Measurements from ENCODE around the gene PNMA8A. TPM values are rescaled to one million over a fixed set of nuclear protein-coding genes. Genes with fewer than 3 reads are reported as not detected.
"Not testable (repeated sequence)": the region's sequence is repeated elsewhere in the genome, so short reads cannot be mapped to it uniquely, and the experiment has no call there.

The PNMA8A gene
- total RNA-seq, 1 experiment from 2014 or later: not detected

DNA sequence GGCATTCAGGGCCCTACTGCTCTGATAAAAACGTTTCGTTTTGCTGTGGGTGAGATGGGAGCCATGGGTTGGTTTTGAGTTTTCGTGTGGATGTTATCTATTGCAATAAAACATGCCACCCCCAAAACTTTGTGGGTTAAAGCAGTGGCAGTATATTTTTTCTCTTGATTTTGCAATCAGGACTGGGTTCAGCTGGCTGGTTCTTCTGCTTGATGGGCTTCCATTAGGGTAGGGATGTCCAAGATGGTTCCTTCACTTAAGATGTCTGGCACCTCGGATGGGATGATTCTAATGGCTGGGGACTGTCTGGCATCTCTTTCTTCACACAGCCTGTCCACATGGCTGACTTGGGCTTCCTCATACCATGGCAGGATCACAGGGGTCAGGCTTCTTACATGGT lies 39.9 kb upstream of the PNMA8A start:
- H3K4me2 ChIP-seq (ENCODE audit: low read depth, low read length, poor library complexity, severe bottlenecking): no peak overlapping the region
- peaks cover 6% of the 10 kb centered on the region; the same call in 1 of the 2 replicates for H3K9me3 ChIP-seq (ENCODE audit: low read length)
- no peaks in the 10 kb centered on the region for H3K4me1 ChIP-seq (ENCODE audit: low read length)
- H3K4me3 ChIP-seq (ENCODE audit: low read length): no peak overlapping the region
- no peaks in the 10 kb centered on the region for H3K79me2 ChIP-seq (ENCODE audit: low read length)
- H4K20me1 ChIP-seq (ENCODE audit: insufficient read depth, low read depth, low read length): no peaks in the 10 kb centered on the region
- no peak overlapping the region for H3K27ac ChIP-seq (ENCODE audit: low read length)
- H3K36me3 ChIP-seq (ENCODE audit: insufficient read depth, low read length): no peaks in the 10 kb centered on the region
- no peaks in the 10 kb centered on the region for H3K27me3 ChIP-seq (ENCODE audit: low read length)
- no peak for DNase-seq
- no peak overlapping the region for H2AFZ ChIP-seq (ENCODE audit: low read length)
- no peak overlapping the region for H3K9ac ChIP-seq (ENCODE audit: low read length)
- no peaks in the 10 kb centered on the region for H3K9me2 ChIP-seq (replicated peaks; ENCODE audit: insufficient read depth, low read length)

DNA sequence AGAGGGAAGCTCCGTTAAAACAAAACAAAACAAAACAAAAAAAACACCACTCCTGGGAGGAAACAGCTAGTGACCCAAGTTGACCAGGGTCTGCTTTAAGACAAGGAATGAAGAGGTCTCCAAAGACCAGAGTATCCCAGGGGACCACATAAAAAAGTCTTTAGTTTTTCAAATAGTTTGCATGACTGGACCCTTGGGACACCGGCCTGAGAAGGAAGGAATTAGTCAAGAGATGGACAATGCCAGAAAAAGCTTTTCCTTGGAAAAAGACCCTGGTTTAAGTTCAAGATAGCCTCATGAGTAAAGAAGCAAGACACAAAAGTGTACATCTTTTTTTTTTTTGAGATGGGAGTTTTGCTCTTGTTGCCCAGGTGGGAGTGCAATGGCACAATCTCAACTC lies 36.8 kb upstream of the PNMA8A start:
- Histone ChIP-seq H3K4me1 (ENCODE audit: low read length) (no peaks in the 10 kb centered on the region), H4K20me1 (ENCODE audit: insufficient read depth, low read depth, low read length) (no peaks in the 10 kb centered on the region), H3K27ac (ENCODE audit: low read length) (no peak overlapping the region), H3K9ac (ENCODE audit: low read length) (no peak overlapping the region), H3K4me2 (ENCODE audit: low read depth, low read length, poor library complexity, severe bottlenecking) (no peak overlapping the region), H2AFZ (ENCODE audit: low read length) (no peak overlapping the region), H3K9me2 (replicated peaks; ENCODE audit: insufficient read depth, low read length) (no peaks in the 10 kb centered on the region), H3K27me3 (ENCODE audit: low read length) (no peaks in the 10 kb centered on the region), H3K36me3 (ENCODE audit: insufficient read depth, low read length) (no peaks in the 10 kb centered on the region), H3K79me2 (ENCODE audit: low read length) (no peaks in the 10 kb centered on the region), H3K4me3 (ENCODE audit: low read length) (no peak overlapping the region), H3K9me3 (ENCODE audit: low read length) (peaks cover 6% of the 10 kb centered on the region; the same call in 1 of the 2 replicates)
- no peak for DNase-seq

DNA sequence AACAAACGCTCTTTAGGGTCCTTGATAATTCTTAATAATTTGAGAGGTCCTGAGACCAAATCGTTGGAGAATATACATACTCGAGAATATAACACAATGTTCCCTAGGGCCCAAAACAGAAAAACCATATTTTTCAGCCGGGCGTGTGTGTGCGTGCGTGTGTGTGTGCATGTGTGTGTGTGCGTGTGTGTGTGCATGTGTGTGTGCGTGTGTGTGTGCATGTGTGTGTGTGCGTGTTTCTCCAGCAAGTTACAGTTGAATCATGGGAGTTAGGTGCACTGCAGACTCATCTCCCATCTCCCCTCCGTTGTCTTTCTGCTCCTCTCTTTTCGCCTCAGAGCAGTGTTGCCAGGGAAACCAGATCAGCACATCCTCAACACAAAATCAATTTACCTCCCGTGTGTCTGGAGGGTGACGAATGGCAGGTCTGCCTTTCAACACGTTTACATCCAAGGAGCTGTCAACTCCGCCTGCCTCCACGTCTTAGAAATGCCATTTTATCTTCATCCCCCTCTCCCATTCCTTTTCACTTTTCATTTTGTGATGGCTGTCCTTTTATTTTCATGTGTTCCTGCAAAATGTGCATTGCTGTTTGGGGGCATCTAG lies 32.6 kb upstream of the PNMA8A start:
- H3K9me3 ChIP-seq (ENCODE audit: low read length): no peaks in the 10 kb centered on the region
- no peak for DNase-seq
- no peaks in the 10 kb centered on the region for H3K79me2 ChIP-seq (ENCODE audit: low read length)

GRCh38 chr19:46502891-46503290 lies 31.5 kb upstream of the PNMA8A start:
- H3K79me2 ChIP-seq (ENCODE audit: low read length): no peaks in the 10 kb centered on the region
- H3K27me3 ChIP-seq (ENCODE audit: low read length): no peaks in the 10 kb centered on the region
- H4K20me1 ChIP-seq (ENCODE audit: insufficient read depth, low read depth, low read length): no peaks in the 10 kb centered on the region
- no peak overlapping the region for H3K4me2 ChIP-seq (ENCODE audit: low read depth, low read length, poor library complexity, severe bottlenecking)
- no peaks in the 10 kb centered on the region for H3K4me1 ChIP-seq (ENCODE audit: low read length)
- no peak overlapping the region for H3K9ac ChIP-seq (ENCODE audit: low read length)
- no peaks in the 10 kb centered on the region for H3K9me2 ChIP-seq (replicated peaks; ENCODE audit: insufficient read depth, low read length)
- H3K27ac ChIP-seq (ENCODE audit: low read length): no peak overlapping the region
- no peak overlapping the region for H3K4me3 ChIP-seq (ENCODE audit: low read length)
- no peak for DNase-seq
- no peaks in the 10 kb centered on the region for H3K9me3 ChIP-seq (ENCODE audit: low read length)
- H2AFZ ChIP-seq (ENCODE audit: low read length): no peak overlapping the region
- H3K36me3 ChIP-seq (ENCODE audit: insufficient read depth, low read length): no peaks in the 10 kb centered on the region

More for the DNA sequence above, 32.6 kb upstream of the PNMA8A start:
- no peaks in the 10 kb centered on the region for H4K20me1 ChIP-seq (ENCODE audit: insufficient read depth, low read depth, low read length)
- no peaks in the 10 kb centered on the region for H3K4me1 ChIP-seq (ENCODE audit: low read length)
- H2AFZ ChIP-seq (ENCODE audit: low read length): no peak overlapping the region
- no peaks in the 10 kb centered on the region for H3K9me2 ChIP-seq (replicated peaks; ENCODE audit: insufficient read depth, low read length)
- H3K27ac ChIP-seq (ENCODE audit: low read length): no peak overlapping the region
- H3K4me2 ChIP-seq (ENCODE audit: low read depth, low read length, poor library complexity, severe bottlenecking): no peak overlapping the region
- H3K9ac ChIP-seq (ENCODE audit: low read length): no peak overlapping the region
- no peaks in the 10 kb centered on the region for H3K36me3 ChIP-seq (ENCODE audit: insufficient read depth, low read length)
- no peaks in the 10 kb centered on the region for H3K27me3 ChIP-seq (ENCODE audit: low read length)
- H3K4me3 ChIP-seq (ENCODE audit: low read length): no peak overlapping the region

- H3K9ac ChIP-seq (ENCODE audit: low read length): no peak overlapping the region
- H3K79me2 ChIP-seq (ENCODE audit: low read length): no peaks in the 10 kb centered on the region
- no peak overlapping the region for H2AFZ ChIP-seq (ENCODE audit: low read length)
- H3K4me2 ChIP-seq (ENCODE audit: low read depth, low read length, poor library complexity, severe bottlenecking): no peak overlapping the region
- H3K4me3 ChIP-seq (ENCODE audit: low read length): no peak overlapping the region
- no peaks in the 10 kb centered on the region for H3K9me2 ChIP-seq (replicated peaks; ENCODE audit: insufficient read depth, low read length)
- H3K36me3 ChIP-seq (ENCODE audit: insufficient read depth, low read length): no peaks in the 10 kb centered on the region
- no peaks in the 10 kb centered on the region for H3K27me3 ChIP-seq (ENCODE audit: low read length)
- H4K20me1 ChIP-seq (ENCODE audit: insufficient read depth, low read depth, low read length): no peaks in the 10 kb centered on the region
- no peak for DNase-seq
- H3K27ac ChIP-seq (ENCODE audit: low read length): no peak overlapping the region
- no peaks in the 10 kb centered on the region for H3K4me1 ChIP-seq (ENCODE audit: low read length)
- H3K9me3 ChIP-seq (ENCODE audit: low read length): no peaks in the 10 kb centered on the region
Observed at GRCh38 chr19:46499692-46500091, 28.3 kb upstream of the PNMA8A start.

GRCh38 chr19:46497773-46498172 lies 26.4 kb upstream of the PNMA8A start:
- H3K79me2 ChIP-seq (ENCODE audit: low read length): no peaks in the 10 kb centered on the region
- H3K36me3 ChIP-seq (ENCODE audit: insufficient read depth, low read length): no peaks in the 10 kb centered on the region
- no peak overlapping the region for H3K9ac ChIP-seq (ENCODE audit: low read length)
- H3K4me3 ChIP-seq (ENCODE audit: low read length): no peak overlapping the region
- H3K9me2 ChIP-seq (replicated peaks; ENCODE audit: insufficient read depth, low read length): no peaks in the 10 kb centered on the region
- no peaks in the 10 kb centered on the region for H3K27me3 ChIP-seq (ENCODE audit: low read length)
- H4K20me1 ChIP-seq (ENCODE audit: insufficient read depth, low read depth, low read length): no peaks in the 10 kb centered on the region
- H3K9me3 ChIP-seq (ENCODE audit: low read length): no peaks in the 10 kb centered on the region
- H3K4me2 ChIP-seq (ENCODE audit: low read depth, low read length, poor library complexity, severe bottlenecking): no peak overlapping the region
- H2AFZ ChIP-seq (ENCODE audit: low read length): no peak overlapping the region
- DNase-seq: no peak
- no peak overlapping the region for H3K27ac ChIP-seq (ENCODE audit: low read length)
- no peaks in the 10 kb centered on the region for H3K4me1 ChIP-seq (ENCODE audit: low read length)

DNA sequence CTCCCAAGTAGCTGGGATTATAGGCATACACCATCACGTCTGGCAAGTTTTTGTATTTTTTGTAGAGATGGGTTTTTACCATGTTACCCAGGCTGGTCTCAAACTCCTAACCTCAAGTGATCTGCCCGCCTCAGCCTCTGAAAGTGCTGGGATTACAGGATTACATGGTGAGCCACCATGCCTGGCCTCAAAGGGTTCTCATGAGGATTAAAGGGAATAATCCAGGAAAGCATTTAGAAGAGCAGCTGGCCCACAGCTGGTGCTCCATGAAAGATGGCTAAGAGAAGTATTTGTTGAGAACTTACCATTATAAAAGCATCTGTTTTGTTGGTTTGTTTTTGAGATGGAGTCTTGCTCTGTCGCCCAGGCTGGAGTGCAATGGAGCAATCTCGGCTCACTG lies 25.5 kb upstream of the PNMA8A start:
- H2AFZ ChIP-seq (ENCODE audit: low read length); H3K4me1 ChIP-seq (ENCODE audit: low read length); H3K27me3 ChIP-seq (ENCODE audit: low read length); DNase-seq; H3K79me2 ChIP-seq (ENCODE audit: low read length); H3K9ac ChIP-seq (ENCODE audit: low read length); H4K20me1 ChIP-seq (ENCODE audit: insufficient read depth, low read depth, low read length); H3K4me2 ChIP-seq (ENCODE audit: low read depth, low read length, poor library complexity, severe bottlenecking); H3K9me3 ChIP-seq (ENCODE audit: low read length); H3K9me2 ChIP-seq (replicated peaks; ENCODE audit: insufficient read depth, low read length); H3K36me3 ChIP-seq (ENCODE audit: insufficient read depth, low read length); H3K4me3 ChIP-seq (ENCODE audit: low read length); H3K27ac ChIP-seq (ENCODE audit: low read length): not testable (repeated sequence)

DNA sequence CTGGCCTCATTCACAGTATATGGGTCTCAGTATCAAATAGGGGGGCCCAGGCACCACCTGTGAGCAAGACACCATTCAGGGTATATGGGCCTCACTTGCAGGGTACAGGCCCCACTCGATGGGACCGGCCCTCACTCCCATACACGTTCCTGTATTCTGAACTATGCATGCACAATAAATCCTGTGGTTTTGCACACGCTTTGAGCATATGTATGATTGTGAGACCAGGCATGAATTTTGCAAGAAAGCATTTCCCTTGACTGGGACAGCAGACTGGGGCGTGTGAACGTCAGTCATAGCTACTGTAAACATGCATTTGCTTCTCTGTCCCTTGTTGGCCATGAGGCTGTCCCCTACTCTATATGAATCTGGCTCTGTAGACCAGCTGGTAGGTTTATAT lies 24.9 kb upstream of the PNMA8A start:
- DNase-seq: no peak
- no peaks in the 10 kb centered on the region for H4K20me1 ChIP-seq (ENCODE audit: insufficient read depth, low read depth, low read length)
- H2AFZ ChIP-seq (ENCODE audit: low read length): no peak overlapping the region
- H3K36me3 ChIP-seq (ENCODE audit: insufficient read depth, low read length): no peaks in the 10 kb centered on the region
- H3K27ac ChIP-seq (ENCODE audit: low read length): no peak overlapping the region
- H3K9me3 ChIP-seq (ENCODE audit: low read length): no peaks in the 10 kb centered on the region
- H3K79me2 ChIP-seq (ENCODE audit: low read length): no peaks in the 10 kb centered on the region
- H3K9me2 ChIP-seq (replicated peaks; ENCODE audit: insufficient read depth, low read length): no peaks in the 10 kb centered on the region
- no peaks in the 10 kb centered on the region for H3K4me1 ChIP-seq (ENCODE audit: low read length)
- H3K4me3 ChIP-seq (ENCODE audit: low read length): no peak overlapping the region
- no peak overlapping the region for H3K9ac ChIP-seq (ENCODE audit: low read length)
- H3K4me2 ChIP-seq (ENCODE audit: low read depth, low read length, poor library complexity, severe bottlenecking): no peak overlapping the region
- H3K27me3 ChIP-seq (ENCODE audit: low read length): no peaks in the 10 kb centered on the region

DNA sequence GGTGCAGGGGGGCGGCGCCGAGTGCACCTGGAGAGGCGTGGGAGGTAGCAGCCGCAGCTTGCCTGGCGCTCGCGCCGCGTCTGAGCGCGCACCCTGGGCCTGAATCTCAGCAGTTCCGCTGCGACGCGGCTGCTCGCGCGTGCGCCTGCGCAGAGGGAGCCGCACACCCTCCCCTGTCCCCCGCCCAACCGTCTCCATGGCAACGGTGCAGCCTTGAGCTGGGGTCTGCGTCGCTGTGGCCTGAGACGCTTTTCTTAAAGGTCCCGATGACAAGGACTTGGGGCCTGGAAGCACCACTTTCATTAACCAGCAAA lies 24.4 kb upstream of the PNMA8A start, which contains the start of gene PNMA8B:
TSS of gene PNMA8B (minus strand) at position 82 of the 314 bp plus-strand sequence. CDS start 402 bp downstream, outside the sequence.
- H3K4me3 ChIP-seq (ENCODE audit: low read length): no peak within 1 kb of the TSS
- DNase-seq: no peak
- H3K4me2 ChIP-seq (ENCODE audit: low read depth, low read length, poor library complexity, severe bottlenecking): no peak within 1 kb of the TSS
- no peak within 1 kb of the TSS for H3K9ac ChIP-seq (ENCODE audit: low read length)
- H3K79me2 ChIP-seq (ENCODE audit: low read length): no peaks in the 10 kb centered on the region
- H3K9me3 ChIP-seq (ENCODE audit: low read length): no peaks in the 10 kb centered on the region
- H3K9me2 ChIP-seq (replicated peaks; ENCODE audit: insufficient read depth, low read length): no peaks in the 10 kb centered on the region
- H4K20me1 ChIP-seq (ENCODE audit: insufficient read depth, low read depth, low read length): no peaks in the 10 kb centered on the region
- no peaks in the 10 kb centered on the region for H3K36me3 ChIP-seq (ENCODE audit: insufficient read depth, low read length)
- H3K27me3 ChIP-seq (ENCODE audit: low read length): no peaks in the 10 kb centered on the region
- no peaks in the 10 kb centered on the region for H3K4me1 ChIP-seq (ENCODE audit: low read length)
- H2AFZ ChIP-seq (ENCODE audit: low read length): no peak within 1 kb of the TSS
- no peak within 1 kb of the TSS for H3K27ac ChIP-seq (ENCODE audit: low read length)
